Mesenchymal stem cell (in vitro differentiated cells and primary cell): ENCODE measurements around the gene ZNF304.

ENCODE experiments used
- DNase-seq: peaks from one replicate; pipeline ENCODE4 v3.0.0-alpha.2; 2013
- H2AFZ ChIP-seq: one replicate; pipeline ENCODE4 v1.6.1; 2013; ENCODE audit warnings: low read depth, mild to moderate bottlenecking, control low read depth, inconsistent platforms, low read length, moderate library complexity
- H2AK5ac ChIP-seq: 2 replicates; pipeline ENCODE4 v1.6.1; 2013; ENCODE audit warnings: low read length, moderate library complexity, mild to moderate bottlenecking, inconsistent platforms; ENCODE audit not compliant: severe bottlenecking
- H2BK120ac ChIP-seq: one replicate; pipeline ENCODE4 v1.6.1; 2013; ENCODE audit warnings: low read depth, mild to moderate bottlenecking, inconsistent platforms, low read length, moderate library complexity
- H2BK12ac ChIP-seq, 2 experiments: one replicate each; pipeline ENCODE4 v1.6.1; 2013; ENCODE audit warnings: inconsistent platforms in 2 of 2, low read length in 2 of 2, mild to moderate bottlenecking in 2 of 2, moderate library complexity in 2 of 2, control low read depth in 1 of 2
- H2BK15ac ChIP-seq: one replicate; pipeline ENCODE4 v1.6.1; 2013; ENCODE audit warnings: mild to moderate bottlenecking, low read depth, inconsistent platforms; ENCODE audit not compliant: poor library complexity, severe bottlenecking
- H2BK5ac ChIP-seq: 2 replicates; pipeline ENCODE4 v1.6.1; 2013; ENCODE audit warnings: low read depth, mild to moderate bottlenecking, low read length, control low read depth, inconsistent platforms; ENCODE audit not compliant: poor library complexity, severe bottlenecking
- H3K14ac ChIP-seq, 2 experiments: one replicate each; pipeline ENCODE4 v1.6.1; 2013; ENCODE audit warnings: inconsistent platforms in 2 of 2, low read length in 2 of 2, control low read depth in 1 of 2, mild to moderate bottlenecking in 1 of 2, moderate library complexity in 1 of 2
- H3K18ac ChIP-seq, 2 experiments: one replicate each; pipeline ENCODE4 v1.6.1; 2013; ENCODE audit warnings: inconsistent platforms in 2 of 2, low read length in 2 of 2, control low read depth in 1 of 2, low read depth in 1 of 2, mild to moderate bottlenecking in 1 of 2
- H3K23ac ChIP-seq, 2 experiments: one replicate each; pipeline ENCODE4 v1.6.1; 2013; ENCODE audit warnings: inconsistent platforms in 2 of 2, low read length in 2 of 2, mild to moderate bottlenecking in 2 of 2, moderate library complexity in 2 of 2, control low read depth in 1 of 2
- H3K27ac ChIP-seq: 2 replicates; pipeline ENCODE4 v1.5.1; 2013; ENCODE audit warnings: mild to moderate bottlenecking, moderate library complexity, low read length, control low read depth, inconsistent platforms; ENCODE audit not compliant: poor library complexity, severe bottlenecking
- H3K27me3 ChIP-seq, 2 experiments: 2 replicates each; pipeline versions ENCODE4 v1.6.1 to v1.7.0; 2013; ENCODE audit warnings: low read length in 2 of 2, mild to moderate bottlenecking in 2 of 2, moderate library complexity in 2 of 2, control low read depth in 1 of 2, inconsistent platforms in 1 of 2; ENCODE audit not compliant: control insufficient read depth in 1 of 2, insufficient read depth in 1 of 2
- H3K36me3 ChIP-seq, 2 experiments: 2 replicates each; pipeline versions ENCODE4 v1.6.1 to v1.7.0; 2013; ENCODE audit warnings: low read length in 2 of 2, control low read depth in 1 of 2, inconsistent platforms in 1 of 2, low read depth in 1 of 2, mild to moderate bottlenecking in 1 of 2; ENCODE audit not compliant: insufficient read depth in 2 of 2, control insufficient read depth in 1 of 2
- H3K4ac ChIP-seq, 2 experiments: one replicate each; pipeline ENCODE4 v1.6.1; 2013; ENCODE audit warnings: inconsistent platforms in 2 of 2, low read length in 2 of 2, mild to moderate bottlenecking in 2 of 2, moderate library complexity in 2 of 2, control low read depth in 1 of 2, low read depth in 1 of 2
- H3K4me1 ChIP-seq: 2 replicates; pipeline ENCODE4 v1.6.1; 2013; ENCODE audit warnings: low read depth, low read length, control low read depth; ENCODE audit not compliant: control insufficient read depth, insufficient read depth
- H3K4me2 ChIP-seq: 2 replicates; pipeline ENCODE4 v1.6.1; 2013; ENCODE audit warnings: low read length, mild to moderate bottlenecking, inconsistent platforms; ENCODE audit not compliant: poor library complexity, severe bottlenecking
- H3K4me3 ChIP-seq, 2 experiments: 2 replicates each; pipeline versions ENCODE4 v1.5.1 to v1.7.0; 2013; ENCODE audit warnings: low read length in 2 of 2, mild to moderate bottlenecking in 2 of 2, control low read depth in 1 of 2, low read depth in 1 of 2; ENCODE audit not compliant: insufficient read depth in 1 of 2
- H3K79me1 ChIP-seq: replicated peaks from 2 replicates; pipeline ENCODE4 v1.6.1; 2013; ENCODE audit warnings: mild to moderate bottlenecking, control low read depth, low read length, inconsistent platforms; ENCODE audit not compliant: poor library complexity, severe bottlenecking
- H3K9ac ChIP-seq: 2 replicates; pipeline ENCODE4 v1.7.0; 2013; ENCODE audit warnings: mild to moderate bottlenecking, low read length, moderate library complexity
- H3K9me3 ChIP-seq: 2 replicates; pipeline ENCODE4 v1.7.0; 2013; ENCODE audit warnings: mild to moderate bottlenecking, low read length; ENCODE audit not compliant: control insufficient read depth
- H4K8ac ChIP-seq: one replicate; pipeline ENCODE4 v1.6.1; 2013; ENCODE audit warnings: inconsistent platforms, mild to moderate bottlenecking, low read length, moderate library complexity
- H4K91ac ChIP-seq: one replicate; pipeline ENCODE4 v1.6.1; 2013; ENCODE audit warnings: mild to moderate bottlenecking, low read length, inconsistent platforms
- WGBS: methylation state at CpG from one replicate; pipeline ENCODE4 v1.1.7; 2013; ENCODE audit warnings: mixed read lengths; 5-methylcytosine and 5-hydroxymethylcytosine counted together

The ZNF304 gene

GRCh38 chr19:57362997-57363687 lies 12.1 kb downstream of the ZNF304 start, which contains the start of the genes TRAPPC2B and ZNF547:
TSS of gene TRAPPC2B (plus strand) at chr19:57363551. CDS start at chr19:57364834, 1,283 bp downstream.
TSS of gene ZNF547 (plus strand) at chr19:57363551. CDS start at chr19:57368556, 5,005 bp downstream.
- no peak within 1 kb of the TSS for H2AK5ac ChIP-seq
- peak within 1 kb of the TSS; percentile 68 to 85 for H3K4me3 ChIP-seq
- H3K4me2 ChIP-seq, result peak within 1 kb of the TSS; percentile 81
- peaks cover 27% of the 10 kb centered on the region for H3K79me1 ChIP-seq
- WGBS, result 1% methylated on average over 45 of the region's 47 CpGs
- peak within 1 kb of the TSS in 1 of 2 experiments; percentile 11 for H3K14ac ChIP-seq
- H3K27me3 ChIP-seq, result no peaks in the 10 kb centered on the region
- peak within 1 kb of the TSS; percentile 54 for H4K8ac ChIP-seq
- no peak within 1 kb of the TSS for H2BK5ac ChIP-seq
- H3K9ac ChIP-seq, result peak within 1 kb of the TSS; percentile 92
- peaks cover 4% of the 10 kb centered on the region for H3K4me1 ChIP-seq
- no peak within 1 kb of the TSS for H3K23ac ChIP-seq
- DNase-seq, result peak; percentile 100
- H3K4ac ChIP-seq, result peak within 1 kb of the TSS in 1 of 2 experiments; percentile 19
- peaks cover 12 to 18% of the 10 kb centered on the region in 2 experiments for H3K36me3 ChIP-seq
- H3K18ac ChIP-seq, result peak within 1 kb of the TSS; percentile 21 to 49
- H2BK12ac ChIP-seq, result no peak within 1 kb of the TSS
- H2AFZ ChIP-seq, result peak within 1 kb of the TSS; percentile 60
- no peak within 1 kb of the TSS for H2BK15ac ChIP-seq
- H2BK120ac ChIP-seq, result no peak within 1 kb of the TSS
- no peak within 1 kb of the TSS for H4K91ac ChIP-seq
- H3K9me3 ChIP-seq, result no peaks in the 10 kb centered on the region
- peak within 1 kb of the TSS; percentile 20 for H3K27ac ChIP-seq

DNA sequence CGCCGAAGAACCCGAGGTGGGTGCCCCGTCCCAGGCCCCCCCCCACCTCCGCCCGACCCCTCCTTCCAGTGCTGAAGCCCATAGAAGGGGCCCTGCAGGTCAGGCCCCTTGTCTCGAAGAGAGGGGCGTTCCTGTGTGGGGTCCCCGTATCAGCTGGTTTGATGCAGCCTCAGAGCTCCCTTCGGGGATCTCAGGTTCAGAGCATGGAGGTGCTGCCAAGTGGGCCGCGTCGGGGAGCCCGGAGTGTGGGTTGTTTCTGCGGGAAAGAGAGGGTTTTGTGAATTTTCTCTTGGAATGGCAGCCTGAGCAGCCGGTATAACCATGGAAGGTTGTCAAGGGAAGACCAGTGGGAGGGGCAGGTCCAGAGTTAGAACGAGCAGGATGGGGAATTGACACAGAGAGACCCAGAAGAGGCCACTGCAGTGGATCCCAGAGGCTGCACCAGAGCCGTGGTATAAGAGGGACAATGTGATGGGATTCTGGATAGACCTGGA lies 12.7 kb downstream of the ZNF304 start:
- peak; percentile 53 for DNase-seq
- 9% methylated on average over 13 of the region's 18 CpGs for WGBS
- peak overlapping the region; percentile 5 for H3K27ac ChIP-seq

DNA sequence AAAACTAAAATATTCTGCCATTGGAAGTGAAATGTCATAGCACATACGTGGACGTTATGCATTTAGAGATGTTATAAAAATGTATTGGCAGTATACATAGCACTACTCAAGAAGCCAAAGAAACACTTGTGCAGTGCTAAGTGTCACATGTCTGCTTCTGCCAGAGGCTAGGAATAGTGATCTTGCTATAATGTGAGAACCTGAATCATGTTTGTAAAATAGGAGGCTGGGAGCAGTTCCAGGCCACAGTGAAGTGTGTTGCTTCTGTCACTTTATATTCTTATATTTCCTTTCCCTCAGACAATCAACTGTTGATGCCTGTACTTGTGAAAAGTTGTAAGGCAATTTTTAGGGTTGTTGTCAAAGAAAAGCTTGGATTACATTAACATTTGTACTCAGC lies 15.7 kb downstream of the ZNF304 start:
- Histone ChIP-seq H3K9me3 (no peaks in the 10 kb centered on the region), H3K4me3 (no peak overlapping the region), H3K36me3 (peaks cover 14 to 22% of the 10 kb centered on the region in 2 experiments), H2BK5ac (no peak overlapping the region), H2BK120ac (no peak overlapping the region), H2AK5ac (no peak overlapping the region), H3K23ac (no peak overlapping the region), H3K9ac (no peak overlapping the region), H2BK15ac (no peak overlapping the region), H3K27me3 (no peaks in the 10 kb centered on the region), H2BK12ac (no peak overlapping the region), H3K4ac (no peak overlapping the region), H3K79me1 (peaks cover 27% of the 10 kb centered on the region), H4K91ac (no peak overlapping the region), H4K8ac (no peak overlapping the region), H3K4me1 (peaks cover 4% of the 10 kb centered on the region), H3K18ac (no peak overlapping the region), H3K14ac (no peak overlapping the region), H3K4me2 (no peak overlapping the region), H3K27ac (no peak overlapping the region), H2AFZ (no peak overlapping the region)
- 100% methylated on average over 2 of the region's 2 CpGs for WGBS
- DNase-seq, result no peak

More for the DNA sequence above, 12.7 kb downstream of the ZNF304 start:
- Histone ChIP-seq H3K4me2 (peak overlapping the region; percentile 81), H2AFZ (no peak overlapping the region), H3K79me1 (peaks cover 25% of the 10 kb centered on the region), H3K4me1 (peaks cover 4% of the 10 kb centered on the region), H3K4me3 (peak overlapping the region; percentile 68 to 85), H3K9me3 (no peaks in the 10 kb centered on the region), H2BK15ac (no peak overlapping the region), H3K23ac (no peak overlapping the region), H3K4ac (peak overlapping the region in 1 of 2 experiments; percentile 19), H2BK120ac (no peak overlapping the region), H3K18ac (peak overlapping the region; percentile 21 to 49), H3K36me3 (peaks cover 8 to 18% of the 10 kb centered on the region in 2 experiments), H3K9ac (peak overlapping the region; percentile 92), H2BK5ac (no peak overlapping the region), H2AK5ac (no peak overlapping the region), H4K91ac (no peak overlapping the region), H3K14ac (no peak overlapping the region), H2BK12ac (no peak overlapping the region), H4K8ac (peak overlapping the region; percentile 54), H3K27me3 (no peaks in the 10 kb centered on the region)

DNA sequence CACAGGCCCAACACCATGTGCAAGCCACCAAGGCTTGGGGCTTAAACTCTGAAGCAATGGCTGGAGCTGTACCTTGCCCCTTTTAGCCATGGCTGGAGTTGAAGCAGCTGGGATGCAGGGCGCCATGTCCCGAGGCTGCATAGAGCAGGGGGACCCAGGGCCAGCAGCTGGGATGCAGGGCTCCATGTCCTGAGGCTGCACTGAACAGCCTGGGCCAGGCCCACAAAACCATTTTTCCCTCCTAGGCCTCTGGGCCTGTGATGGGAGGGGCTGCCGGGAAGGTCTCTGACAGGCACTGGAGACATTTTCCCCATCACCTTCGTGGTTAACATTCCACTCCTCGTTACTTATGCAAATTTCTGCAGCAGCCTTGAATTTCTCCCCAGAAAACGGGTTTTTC lies 23.1 kb downstream of the ZNF304 start:
- WGBS, result 93% methylated on average over 6 of the region's 6 CpGs
- Histone ChIP-seq H2AK5ac (no peak overlapping the region), H2BK120ac (no peak overlapping the region), H2BK5ac (no peak overlapping the region), H3K18ac (no peak overlapping the region), H3K14ac (no peak overlapping the region), H3K4me2 (no peak overlapping the region), H3K27ac (no peak overlapping the region), H3K27me3 (no peaks in the 10 kb centered on the region), H3K36me3 (peaks cover 64 to 79% of the 10 kb centered on the region in 2 experiments), H3K4me1 (no peaks in the 10 kb centered on the region), H4K91ac (no peak overlapping the region), H2AFZ (no peak overlapping the region), H3K9ac (no peak overlapping the region), H3K4ac (no peak overlapping the region), H3K9me3 (peaks cover 57% of the 10 kb centered on the region), H2BK15ac (no peak overlapping the region), H4K8ac (no peak overlapping the region), H3K4me3 (no peak overlapping the region), H3K23ac (no peak overlapping the region), H3K79me1 (peaks cover 4% of the 10 kb centered on the region), H2BK12ac (no peak overlapping the region)
- no peak for DNase-seq
